ENCODE measurements around the gene ABCB10. TPM values are rescaled to one million over a fixed set of nuclear protein-coding genes. Genes with fewer than 3 reads are reported as not detected.
"Not testable (repeated sequence)": the region's sequence is repeated elsewhere in the genome, so short reads cannot be mapped to it uniquely, and the experiment has no call there.

The ABCB10 gene
- polyA plus RNA-seq, 1 donor: 14.9 TPM

DNA sequence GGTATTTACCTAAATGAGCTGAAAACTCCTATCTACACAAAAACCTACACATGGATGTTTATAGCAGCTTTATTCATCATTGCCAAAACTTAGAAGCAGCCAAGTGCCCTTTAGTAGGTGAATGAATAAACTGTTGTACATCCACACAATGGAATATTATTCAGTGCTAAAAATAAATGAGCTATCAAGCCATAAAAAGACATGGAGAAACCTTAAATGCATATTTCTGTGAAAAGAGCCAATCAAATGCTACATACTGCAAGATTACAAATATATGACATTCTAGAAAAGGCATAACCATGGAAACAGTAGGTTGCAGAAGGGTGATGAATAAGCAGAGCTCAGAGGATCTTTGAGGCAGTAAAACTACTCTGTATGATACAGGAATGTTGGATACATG lies 23.3 kb downstream of the ABCB10 start:
- no peak for DNase-seq

DNA sequence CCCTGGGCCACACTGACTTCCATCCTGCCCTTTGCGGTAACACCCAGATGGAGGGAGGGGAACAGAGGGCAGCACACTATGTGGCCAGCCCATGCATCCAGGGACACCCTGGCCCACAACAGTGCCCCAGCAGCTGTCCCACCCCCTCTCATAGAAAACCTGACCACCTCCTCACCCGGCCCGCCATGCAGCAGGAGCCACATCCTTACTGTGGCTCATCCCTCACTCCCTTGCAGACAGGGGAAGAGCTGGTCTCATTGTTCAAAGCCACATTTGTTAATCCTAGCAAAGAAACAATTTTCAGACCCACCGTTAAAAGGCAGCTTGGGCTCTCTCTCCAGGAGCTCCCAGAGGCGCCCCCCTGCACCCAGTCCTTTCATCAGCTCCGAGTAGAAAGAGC lies 27.2 kb downstream of the ABCB10 start:
- DNase-seq: no peak

DNA sequence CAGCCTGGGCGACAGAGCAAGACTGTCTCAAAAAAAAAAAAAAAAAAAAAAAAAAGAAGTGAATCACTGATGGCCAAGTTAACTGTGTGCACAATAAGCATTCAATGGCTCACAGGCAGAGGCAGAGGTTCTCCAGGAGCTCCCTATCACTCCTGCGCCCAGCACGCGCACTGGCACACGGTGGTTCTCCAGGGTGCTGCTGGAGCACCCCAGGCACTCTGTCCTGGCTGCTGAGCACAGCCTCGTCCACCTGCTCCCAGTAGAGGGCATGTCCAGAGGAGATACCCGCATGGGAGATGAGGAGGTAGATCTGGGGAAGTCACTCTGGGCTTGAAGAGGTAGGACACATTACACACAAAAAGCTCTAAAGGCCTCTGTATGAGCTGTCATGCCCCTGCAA lies 28.9 kb downstream of the ABCB10 start:
- no peak for DNase-seq

DNA sequence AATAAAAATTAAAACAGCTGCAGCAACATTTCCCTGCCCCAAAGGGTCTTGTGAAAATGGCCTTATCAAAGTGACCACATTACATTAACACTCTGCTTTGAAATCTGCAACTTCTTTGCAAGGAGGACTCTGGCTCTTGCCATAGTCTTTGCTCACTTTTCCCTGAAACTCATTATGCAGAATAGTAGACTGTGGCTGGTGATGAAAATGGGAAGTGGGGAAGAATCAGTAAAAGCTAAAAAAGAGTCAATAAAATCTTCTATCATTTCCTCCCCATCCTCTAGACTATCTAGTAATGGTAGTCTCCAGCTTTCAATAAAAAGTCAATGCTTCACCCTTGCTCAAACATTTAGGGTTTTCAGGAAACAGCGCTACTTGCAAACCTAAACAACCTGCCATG lies 31.8 kb downstream of the ABCB10 start:
- DNase-seq: no peak

DNA sequence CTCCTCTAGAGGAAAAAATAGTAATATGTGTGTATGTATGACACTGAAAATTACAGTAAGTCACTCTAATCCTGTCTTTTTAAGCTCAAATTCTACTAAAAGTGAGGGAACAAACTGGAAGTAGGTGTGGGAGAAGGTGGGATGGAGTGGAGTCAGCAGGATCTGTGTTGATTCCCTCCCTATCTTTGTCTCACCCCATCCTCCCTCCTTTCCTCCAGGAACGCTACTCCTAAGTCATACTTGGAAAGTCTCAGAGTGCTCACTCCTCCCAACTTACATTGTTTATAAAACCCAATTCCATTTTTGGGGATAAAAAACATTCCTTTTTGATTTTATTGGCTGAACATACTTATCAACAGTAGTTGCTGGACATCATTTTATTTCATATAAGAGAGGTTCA lies 35.5 kb downstream of the ABCB10 start:
- no peak for DNase-seq

DNA sequence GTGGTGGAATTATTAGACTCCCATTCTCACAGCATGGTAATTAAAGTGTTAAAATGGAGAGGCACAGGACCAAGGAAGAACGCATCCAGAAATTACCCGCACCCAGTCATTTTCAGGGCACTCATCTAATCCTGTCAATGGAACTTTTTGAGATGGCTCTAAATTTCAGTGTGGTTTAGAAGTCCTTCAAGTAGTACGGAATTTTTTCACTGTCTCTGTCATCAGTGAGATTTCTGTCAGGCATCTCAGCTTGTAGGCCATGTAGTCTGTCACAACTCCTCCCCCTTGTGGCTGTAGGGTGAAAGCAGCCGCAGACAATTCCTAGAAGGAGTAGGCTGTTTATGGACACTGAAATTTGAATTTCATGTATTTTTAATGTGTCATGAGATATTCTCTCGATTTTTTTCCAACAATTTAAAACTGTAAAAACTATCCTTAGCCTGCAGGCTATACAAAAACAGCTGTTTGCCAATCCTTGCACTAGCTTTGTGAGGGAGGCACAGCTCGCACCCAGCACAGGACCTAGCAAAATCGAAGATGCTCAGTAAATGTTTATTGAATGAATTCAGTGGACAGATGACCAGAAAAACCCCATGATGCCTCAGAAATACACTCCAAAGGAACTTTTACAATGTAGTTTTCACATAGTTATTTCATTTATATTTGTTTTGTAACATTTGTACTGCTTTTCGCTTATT lies 43.8 kb downstream of the ABCB10 start:
- DNase-seq: peak; percentile 69

DNA sequence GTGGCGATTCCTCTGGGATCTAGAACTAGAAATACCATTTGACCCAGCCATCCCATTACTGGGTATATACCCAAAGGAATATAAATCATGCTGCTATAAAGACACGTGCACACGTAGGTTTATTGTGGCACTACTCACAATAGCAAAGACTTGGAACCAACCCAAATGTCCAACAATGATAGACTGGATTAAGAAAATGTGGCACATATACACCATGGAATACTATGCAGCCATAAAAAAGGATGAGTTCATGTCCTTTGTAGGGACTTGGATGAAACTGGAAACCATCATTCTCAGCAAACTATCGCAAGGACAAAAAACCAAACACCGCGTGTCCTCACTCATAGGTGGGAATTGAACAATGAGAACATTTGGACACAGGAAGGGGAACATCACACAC lies 46.9 kb downstream of the ABCB10 start:
- DNase-seq: not testable (repeated sequence)

DNA sequence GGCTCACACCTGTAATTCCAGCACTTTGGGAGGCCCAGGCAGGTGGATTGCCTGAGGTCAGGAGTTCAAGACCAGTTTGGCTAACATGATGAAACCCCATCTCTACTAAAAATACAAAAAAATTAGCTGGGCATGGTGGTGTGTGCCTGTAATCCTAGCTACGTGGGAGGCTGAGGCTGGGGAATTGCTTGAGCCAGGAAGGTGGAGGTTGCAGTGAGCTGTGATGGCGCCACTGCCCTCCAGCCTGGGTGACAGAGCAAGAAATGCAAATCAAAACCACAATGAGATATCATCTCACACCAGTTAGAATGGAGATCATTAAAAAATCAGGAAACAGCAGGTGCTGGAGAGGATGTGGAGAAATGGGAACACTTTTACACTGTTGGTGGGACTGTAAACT lies 47.3 kb downstream of the ABCB10 start:
- DNase-seq: not testable (repeated sequence)

DNA sequence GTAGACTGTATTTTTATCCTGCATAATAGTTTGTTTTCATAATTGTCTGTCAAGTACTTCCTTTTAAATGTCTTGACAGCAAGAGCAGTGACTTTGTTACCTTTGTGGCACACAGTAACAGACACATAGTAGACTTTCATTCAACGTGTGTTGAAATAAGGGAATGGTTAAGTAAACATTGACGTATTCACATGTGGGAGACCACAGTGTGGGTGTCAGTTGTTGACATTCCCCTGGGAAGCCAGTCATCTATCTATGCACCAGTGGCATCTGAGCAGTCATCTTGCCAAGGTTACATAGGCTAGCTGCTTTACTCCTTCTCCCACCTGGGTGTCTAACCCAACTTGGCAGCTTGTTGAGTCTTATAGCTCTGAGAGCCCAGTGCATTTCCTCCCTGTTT lies 48.9 kb downstream of the ABCB10 start:
- no peak for DNase-seq

DNA sequence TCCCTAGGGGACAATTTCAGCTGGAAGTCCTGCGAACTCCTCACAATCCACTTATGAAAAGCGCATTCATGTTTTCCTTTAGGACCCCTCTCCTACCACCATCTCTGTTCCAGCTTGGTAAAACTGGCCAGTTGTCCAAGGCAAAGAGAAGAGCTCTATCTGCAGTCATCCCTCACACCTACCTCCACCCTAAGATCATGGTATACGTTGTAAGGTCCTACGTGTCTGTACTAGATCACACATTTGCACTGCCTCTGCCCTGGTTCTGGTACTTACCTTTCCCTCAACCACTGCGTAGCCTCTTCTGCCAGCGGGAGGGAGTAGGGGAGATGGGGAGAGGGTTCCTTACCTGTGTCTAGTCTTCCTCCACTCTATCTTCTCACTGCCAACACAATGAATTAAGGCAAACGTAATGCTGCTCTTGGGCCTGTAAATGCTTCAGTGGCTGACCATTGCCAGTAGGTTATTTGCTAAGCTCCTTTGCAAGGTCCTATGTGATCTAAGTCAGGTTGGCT lies 49.6 kb downstream of the ABCB10 start:
- no peak for DNase-seq

DNA sequence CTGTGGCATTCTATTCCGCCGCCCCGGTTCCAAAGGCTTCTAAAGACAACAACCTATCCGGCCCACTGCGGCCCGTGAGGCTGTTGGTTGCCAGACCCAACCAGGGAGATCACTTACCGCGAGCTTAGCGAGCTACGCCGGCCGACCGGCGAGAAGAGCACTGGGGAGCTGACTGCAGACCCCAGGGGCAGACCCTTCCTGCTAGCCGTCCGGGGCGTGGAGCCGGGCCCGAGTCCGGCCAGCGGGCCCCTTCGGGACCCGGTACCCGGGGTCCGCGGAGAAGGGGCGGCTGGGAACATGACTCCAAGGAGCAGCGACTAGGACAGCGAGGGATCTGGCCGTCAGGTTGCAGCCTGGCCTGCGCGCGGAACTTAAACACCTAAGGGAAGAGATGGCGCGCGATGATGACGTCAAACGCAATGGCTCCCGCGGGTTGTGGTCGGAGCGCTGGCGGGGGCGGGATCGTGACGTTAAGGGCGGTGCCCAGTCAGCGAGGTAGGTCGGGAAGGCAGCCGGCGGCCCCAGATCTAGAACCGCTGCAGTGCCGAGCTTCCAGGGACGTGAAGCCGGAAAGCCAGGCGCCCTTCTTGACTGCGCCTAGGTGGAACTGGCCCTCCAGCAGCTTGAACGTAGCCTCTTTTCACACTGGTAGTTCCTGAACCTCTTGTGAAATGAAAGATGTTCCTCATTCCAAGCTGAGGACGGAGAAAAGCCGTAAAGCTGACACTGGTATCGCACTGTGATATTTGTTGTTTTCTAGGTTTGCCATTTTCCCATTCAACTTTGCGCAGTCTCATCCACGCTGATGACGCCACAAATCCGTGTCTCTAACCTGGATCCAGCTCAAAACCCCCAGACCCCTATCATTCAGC lies 50.3 kb downstream of the ABCB10 start, which contains the start of gene NUP133:
NUP133 (minus strand) TSS at position 391 of the 872 bp plus-strand sequence; CDS start at position 299, 92 bp downstream.
- peak; percentile 99 for DNase-seq

DNA sequence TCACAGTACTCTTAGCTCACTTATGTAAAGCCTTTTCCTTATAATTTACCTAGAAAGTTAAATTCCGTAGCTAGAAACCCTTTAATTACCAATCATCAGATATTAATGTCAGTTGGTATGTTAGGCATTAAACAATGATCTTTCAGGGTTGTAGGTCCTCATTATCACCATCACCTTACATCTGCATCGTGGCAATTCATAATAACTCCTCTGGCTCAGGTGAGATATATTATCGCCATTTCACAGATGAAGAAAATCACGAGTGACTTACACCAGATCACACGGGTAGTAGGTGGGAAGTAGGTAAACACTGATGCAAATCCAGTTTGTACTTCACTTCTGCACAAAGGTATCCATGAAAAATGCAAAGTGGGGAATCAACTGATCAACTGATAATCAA lies 51.0 kb downstream of the ABCB10 start:
- no peak for DNase-seq

DNA sequence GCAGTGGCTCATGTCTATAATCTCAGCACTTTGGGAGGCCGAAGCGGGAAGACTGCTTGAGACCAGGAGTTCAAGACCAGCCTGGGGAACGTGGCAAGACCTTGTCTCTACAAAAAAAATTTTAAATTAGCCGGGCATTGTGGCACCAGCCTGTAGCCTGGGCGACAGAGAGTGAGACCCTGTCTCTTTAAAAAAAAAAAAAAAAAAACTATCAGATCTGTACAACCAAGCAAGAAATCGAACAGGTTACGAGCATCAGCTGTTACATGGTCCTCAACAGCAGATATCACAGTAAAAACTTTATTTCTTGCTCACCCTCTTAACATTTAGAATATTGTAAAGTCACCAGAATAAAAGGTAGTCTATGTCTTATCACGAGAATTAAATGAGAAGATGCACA lies 51.9 kb downstream of the ABCB10 start:
- DNase-seq: no peak

DNA sequence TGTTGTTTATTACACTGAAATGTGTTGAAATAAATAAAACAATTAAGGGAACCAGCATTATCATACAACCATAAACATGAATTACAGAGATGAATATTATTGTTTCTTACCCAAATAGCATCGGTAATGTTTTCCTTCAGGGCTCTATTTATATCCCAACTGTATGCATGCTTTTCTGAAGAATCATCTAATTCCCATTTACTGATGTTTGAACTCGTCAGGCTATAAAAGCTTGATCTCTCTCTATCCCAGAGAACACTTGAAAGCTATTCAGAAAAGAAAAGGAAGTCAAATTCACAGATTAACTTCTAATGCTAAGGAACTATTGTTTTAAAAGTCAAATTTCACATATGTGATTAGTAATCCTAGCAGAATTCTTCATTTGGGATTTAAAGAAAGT lies 62.7 kb downstream of the ABCB10 start:
- DNase-seq: no peak

DNA sequence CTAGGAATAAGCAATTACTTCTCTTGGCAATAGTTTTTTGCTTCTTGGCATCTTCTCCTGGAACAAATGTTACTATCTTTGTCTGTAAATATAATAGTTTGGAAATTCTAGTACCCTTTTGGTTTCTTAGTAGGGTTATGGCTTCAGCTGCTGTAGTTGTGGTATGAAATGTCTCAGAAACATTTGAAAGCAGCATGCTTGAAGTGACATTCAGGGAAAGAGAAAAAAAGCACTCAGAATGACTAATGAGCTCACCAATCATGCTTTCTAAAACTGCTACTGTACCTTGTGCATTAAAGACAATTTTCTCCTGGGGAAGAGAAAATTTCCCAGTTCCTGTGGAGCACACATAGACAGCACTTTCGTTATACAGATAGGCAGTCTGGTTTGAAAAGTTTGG lies 71.3 kb downstream of the ABCB10 start:
- DNase-seq: no peak

DNA sequence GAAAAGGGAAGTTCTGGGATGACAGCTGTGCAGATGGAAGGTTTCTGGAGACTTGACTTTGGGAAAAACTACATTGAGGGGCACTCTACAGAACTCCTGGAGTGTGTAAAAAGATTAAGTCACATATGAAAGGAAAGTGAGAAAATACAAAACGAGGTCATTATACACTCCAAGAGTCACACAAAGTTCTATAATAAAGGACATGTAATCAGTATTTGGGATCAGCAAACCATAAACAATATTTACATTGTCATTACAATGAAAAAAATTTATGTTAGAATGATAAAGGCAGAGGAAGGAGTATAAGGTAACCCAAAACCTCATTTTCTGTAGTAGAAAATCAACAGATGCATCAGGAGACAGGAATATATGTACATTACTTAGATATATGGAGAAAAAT lies 73.2 kb downstream of the ABCB10 start:
- no peak for DNase-seq

DNA sequence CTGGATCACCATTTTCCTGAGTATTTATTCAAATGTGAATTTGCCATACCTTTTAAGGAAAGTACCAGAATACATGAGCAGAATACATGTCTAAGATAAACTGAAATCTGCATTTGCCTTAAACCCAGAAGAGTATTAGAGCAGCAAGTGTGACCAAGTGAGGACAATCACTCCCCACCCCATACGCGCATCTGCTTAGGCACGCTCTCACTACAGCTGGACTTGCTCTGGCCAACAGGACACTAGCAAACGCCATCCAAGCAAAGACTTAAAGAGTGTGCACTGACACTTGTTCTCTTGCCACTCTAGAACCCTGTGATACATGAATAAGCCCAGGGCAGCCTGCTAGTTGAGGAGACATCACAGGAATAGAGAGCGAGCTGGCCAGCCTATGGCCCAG lies 76.0 kb downstream of the ABCB10 start:
- DNase-seq: no peak

DNA sequence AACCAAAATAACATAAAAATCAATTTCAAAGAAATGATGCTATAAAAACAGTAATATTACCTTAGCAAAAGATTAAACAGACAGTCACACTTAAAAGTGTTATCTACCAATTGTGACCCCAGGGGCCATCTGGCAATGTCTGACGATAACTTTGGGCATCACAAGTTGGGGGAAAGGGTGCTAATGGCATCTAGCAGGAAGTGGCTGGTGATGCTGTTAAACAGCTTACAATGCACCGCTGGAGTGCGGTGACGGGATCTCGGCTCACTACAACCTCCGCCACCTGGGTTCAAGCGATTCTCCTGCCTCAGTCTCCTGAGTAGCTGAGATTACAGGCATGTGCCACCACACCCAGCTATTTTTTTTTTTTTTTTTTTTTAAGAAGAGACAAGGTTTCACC lies 78.0 kb downstream of the ABCB10 start:
- DNase-seq: no peak

DNA sequence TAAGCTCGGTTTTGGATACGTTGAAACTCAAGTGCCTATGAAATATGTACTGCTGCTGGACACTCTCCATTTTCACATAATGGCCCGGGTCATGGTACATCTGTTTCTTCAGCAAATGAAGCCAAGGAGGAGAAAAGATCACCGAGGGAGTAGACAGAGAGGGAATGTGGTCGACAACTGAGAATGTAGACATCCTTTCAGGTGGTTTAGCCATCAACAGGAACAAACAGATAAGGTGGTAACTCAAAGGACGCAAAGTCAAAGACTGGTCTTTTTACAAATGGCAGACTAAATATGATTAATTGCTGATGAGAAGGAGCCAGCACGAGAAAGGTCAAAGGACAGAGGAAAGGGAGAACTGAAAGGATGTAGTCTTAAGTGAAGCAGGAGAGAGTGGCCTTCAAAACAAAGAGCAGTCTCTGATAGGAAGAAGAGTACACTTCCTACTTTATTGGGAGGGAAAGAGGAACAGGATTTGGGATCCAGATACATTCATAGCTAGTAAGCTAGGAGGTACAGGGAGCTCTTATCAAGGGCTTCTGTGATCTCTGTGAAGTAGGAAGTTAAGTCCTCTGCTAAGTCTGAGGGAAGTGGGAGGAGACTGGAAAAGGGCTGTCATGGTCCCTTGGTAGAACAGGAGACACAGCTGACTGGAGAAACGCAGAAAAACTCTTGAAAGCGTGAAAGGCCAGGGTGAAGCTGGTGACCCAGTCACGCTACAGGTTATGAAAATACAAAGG lies 78.7 kb downstream of the ABCB10 start:
- DNase-seq: no peak

DNA sequence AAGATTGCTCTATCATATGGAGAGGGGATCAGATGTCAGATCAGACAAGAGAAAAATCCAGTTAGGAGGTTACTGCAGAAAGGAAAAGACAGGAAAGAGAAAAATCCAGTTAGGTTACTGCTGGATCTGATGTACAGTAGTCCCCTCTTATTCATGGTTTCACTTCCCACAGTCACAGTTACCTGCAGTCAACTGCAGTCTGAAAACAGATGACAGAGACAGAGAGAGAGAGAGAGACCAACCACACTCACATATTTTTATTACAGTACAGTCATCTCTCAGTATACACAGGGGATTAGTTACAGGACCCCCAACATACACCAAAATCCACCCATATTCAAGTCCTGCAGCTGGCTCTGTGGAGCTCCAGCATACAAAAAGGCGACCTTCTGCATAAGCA lies 79.7 kb downstream of the ABCB10 start:
- no peak for DNase-seq

DNA sequence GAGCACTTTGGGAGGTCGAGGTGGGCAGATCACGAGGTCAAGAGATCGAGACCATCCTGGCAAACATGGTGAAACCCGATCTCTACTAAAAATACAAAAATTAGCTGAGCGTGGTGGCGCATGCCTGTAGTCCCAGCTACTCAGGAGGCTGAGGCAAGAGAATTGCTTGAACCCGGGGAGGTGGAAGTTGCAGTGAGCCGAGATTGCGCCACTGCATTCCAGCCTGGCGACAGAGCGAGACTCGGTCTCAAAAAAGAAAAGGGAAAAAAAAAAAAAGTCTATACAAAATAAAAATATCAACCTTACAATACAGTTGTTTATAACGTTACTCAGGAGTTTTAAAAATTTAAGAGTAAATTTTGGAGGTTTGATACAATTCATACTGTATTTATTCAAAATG lies 82.6 kb downstream of the ABCB10 start:
- not testable (repeated sequence) for DNase-seq

DNA sequence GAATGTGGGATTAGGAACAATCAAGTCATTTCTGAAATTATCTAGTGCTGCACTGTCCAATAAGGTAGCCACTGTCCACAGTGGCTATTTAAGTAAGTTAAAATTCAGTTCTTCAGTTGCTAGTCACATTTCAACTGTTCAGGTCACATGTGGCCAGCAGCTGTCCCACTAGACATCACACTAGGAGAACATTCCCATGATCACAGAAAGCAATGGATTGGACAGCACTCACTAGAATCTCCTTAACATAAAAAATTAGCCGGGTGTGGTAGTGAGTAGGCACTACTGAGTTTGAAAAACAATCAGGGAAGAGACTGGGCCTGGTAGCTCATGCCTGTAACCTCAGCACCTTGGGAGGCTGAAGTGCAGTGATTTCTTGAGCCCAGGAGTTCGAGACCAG lies 84.0 kb downstream of the ABCB10 start:
- no peak for DNase-seq

DNA sequence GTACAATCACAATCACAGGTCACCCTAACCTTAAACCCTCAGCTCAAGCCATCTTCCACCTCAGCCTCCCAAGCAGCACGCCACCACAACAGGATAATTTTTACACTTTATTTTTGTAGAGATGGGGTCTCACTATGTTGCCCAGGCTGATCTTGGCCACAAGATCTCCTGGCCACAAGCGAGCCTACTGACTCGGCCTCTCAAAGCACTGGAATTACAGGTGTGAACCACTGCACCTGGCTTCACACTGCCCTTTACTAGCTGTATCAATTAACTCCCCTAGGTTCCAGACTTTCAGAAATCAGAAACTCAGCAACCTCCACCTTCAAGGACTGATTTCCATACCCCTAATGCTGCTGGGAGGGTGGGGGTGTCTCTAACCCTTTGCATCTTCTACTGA lies 87.3 kb downstream of the ABCB10 start:
- DNase-seq: no peak
